WTC11 (cell line): ENCODE data around the gene NELL1. TPM values are rescaled to one million over a fixed set of nuclear protein-coding genes. Genes with fewer than 3 reads are reported as not detected.

ENCODE experiments used
- ATAC-seq: fragments of 200-7000 bp; cut with Tn5 transposase; 2 replicates; pipeline ENCODE4 v1.10.0; 2021; ENCODE audit warnings: mild to moderate bottlenecking, moderate library complexity
- CTCF ChIA-PET: fragments of 300-600 bp; sonication (Branson Sonifier 250); formaldehyde crosslinking; loops from one replicate; lab custom pipeline; 2021; ENCODE audit warnings: antibody characterized with exemption; lab: Charles Lee
- POLR2A ChIA-PET: fragments of 350-600 bp; sonication (Branson Sonifier 250); formaldehyde crosslinking; loops from one replicate; lab custom pipeline; 2021; ENCODE audit warnings: antibody characterized with exemption; lab: Charles Lee
- DNase-seq: peaks from one replicate; pipeline ENCODE4 v3.0.0; 2021; ENCODE audit warnings: low spot score
- H3K27ac Mint-ChIP-seq: 2 replicates; pipeline ENCODE4 v1.8.0; 2021; ENCODE audit warnings: mixed read lengths
- H3K27me3 Mint-ChIP-seq: 2 replicates; pipeline ENCODE4 v1.8.0; 2021; ENCODE audit warnings: low read depth, mild to moderate bottlenecking, moderate library complexity, mixed read lengths
- H3K36me3 Mint-ChIP-seq: 2 replicates; pipeline ENCODE4 v1.8.0; 2021; ENCODE audit warnings: mixed read lengths
- H3K4me1 Mint-ChIP-seq: 2 replicates; pipeline ENCODE4 v1.8.0; 2022; ENCODE audit warnings: mixed read lengths
- H3K4me3 Mint-ChIP-seq: 2 replicates; pipeline ENCODE4 v1.8.0; 2021; ENCODE audit warnings: mild to moderate bottlenecking, moderate library complexity, mixed read lengths
- H3K9me3 Mint-ChIP-seq: 2 replicates; pipeline ENCODE4 v1.8.0; 2021; ENCODE audit warnings: mixed read lengths
- NFATC4 ChIP-seq: fragments of 250-450 bp; sonication (Bioruptor Pico); IDR thresholded peaks from 2 replicates; pipeline ENCODE4 v1.9.0; 2021; ENCODE audit warnings: mild to moderate bottlenecking
- NR2C2 ChIP-seq: sonication (generic); formaldehyde crosslinking; IDR thresholded peaks from 2 replicates; pipeline ENCODE4 v1.8.0; 2022; ENCODE audit warnings: mild to moderate bottlenecking, missing genetic modification reagents
- PRRX2 ChIP-seq: fragments of 250-450 bp; sonication (Bioruptor Pico); IDR thresholded peaks from 2 replicates; pipeline ENCODE4 v1.8.0; 2021; ENCODE audit warnings: mild to moderate bottlenecking
- SMAD4 ChIP-seq: sonication (generic); formaldehyde crosslinking; IDR thresholded peaks from 2 replicates; pipeline ENCODE4 v1.8.0; 2022; ENCODE audit warnings: mild to moderate bottlenecking, missing genetic modification reagents
- SOX15 ChIP-seq: fragments of 250-450 bp; sonication (Bioruptor Pico); IDR thresholded peaks from 2 replicates; pipeline ENCODE4 v1.9.0; 2021; ENCODE audit warnings: mild to moderate bottlenecking
- TEAD1 ChIP-seq: sonication (generic); formaldehyde crosslinking; IDR thresholded peaks from 2 replicates; pipeline ENCODE4 v1.8.0; 2022; ENCODE audit warnings: mild to moderate bottlenecking, missing genetic modification reagents
- ZNF232 ChIP-seq: sonication (generic); formaldehyde crosslinking; IDR thresholded peaks from 2 replicates; pipeline ENCODE4 v1.8.0; 2022; ENCODE audit warnings: mild to moderate bottlenecking, missing genetic modification reagents
- total RNA-seq: library from RNA; stranded (reverse); gene quantifications from 3 replicates; pipeline ENCODE4 v1.2.3, GENCODE V29; 2021
- TF ChIP-seq, protein P1 (sequence below): sonication (generic); formaldehyde crosslinking; IDR thresholded peaks from 2 replicates; pipeline ENCODE4 v1.8.0; 2023; ENCODE audit warnings: missing genetic modification reagents, mild to moderate bottlenecking, borderline replicate concordance
- TF ChIP-seq, protein P2 (sequence below): fragments of 250-450 bp; sonication (Bioruptor Pico); IDR thresholded peaks from 2 replicates; pipeline ENCODE4 v1.9.0; 2021; ENCODE audit warnings: mild to moderate bottlenecking, borderline replicate concordance
- TF ChIP-seq, protein P3 (sequence below): fragments of 250-450 bp; sonication (Bioruptor Pico); IDR thresholded peaks from 2 replicates; pipeline ENCODE4 v1.9.0; 2021; ENCODE audit warnings: moderate library complexity, mild to moderate bottlenecking, inconsistent platforms, borderline replicate concordance
- TF ChIP-seq, protein P4 (sequence below): sonication (generic); formaldehyde crosslinking; IDR thresholded peaks from 2 replicates; pipeline ENCODE4 v1.8.0; 2022; ENCODE audit warnings: missing genetic modification reagents
- TF ChIP-seq, protein P5 (sequence below): sonication (generic); formaldehyde crosslinking; conservative IDR thresholded peaks from 2 replicates; pipeline ENCODE4 v1.8.1; 2022; ENCODE audit warnings: mild to moderate bottlenecking, missing genetic modification reagents
- TF ChIP-seq, protein P6 (sequence below): fragments of 250-450 bp; sonication (Bioruptor Pico); IDR thresholded peaks from 2 replicates; pipeline ENCODE4 v1.9.0; 2021; ENCODE audit warnings: mild to moderate bottlenecking
- TF ChIP-seq, protein P7 (sequence below): sonication (generic); formaldehyde crosslinking; IDR thresholded peaks from 2 replicates; pipeline ENCODE4 v1.8.0; 2022; ENCODE audit warnings: mild to moderate bottlenecking, missing genetic modification reagents
- TF ChIP-seq, protein P8 (sequence below): sonication (generic); formaldehyde crosslinking; IDR thresholded peaks from 2 replicates; pipeline ENCODE4 v1.8.0; 2022; ENCODE audit warnings: mild to moderate bottlenecking, missing genetic modification reagents
- TF ChIP-seq, protein P9 (sequence below): sonication (generic); formaldehyde crosslinking; IDR thresholded peaks from 2 replicates; pipeline ENCODE4 v1.8.1; 2023; ENCODE audit warnings: mild to moderate bottlenecking, missing genetic modification reagents

NELL1 gene
- total RNA-seq, 1 experiment from 2014 or later = 1.8 TPM

DNA sequence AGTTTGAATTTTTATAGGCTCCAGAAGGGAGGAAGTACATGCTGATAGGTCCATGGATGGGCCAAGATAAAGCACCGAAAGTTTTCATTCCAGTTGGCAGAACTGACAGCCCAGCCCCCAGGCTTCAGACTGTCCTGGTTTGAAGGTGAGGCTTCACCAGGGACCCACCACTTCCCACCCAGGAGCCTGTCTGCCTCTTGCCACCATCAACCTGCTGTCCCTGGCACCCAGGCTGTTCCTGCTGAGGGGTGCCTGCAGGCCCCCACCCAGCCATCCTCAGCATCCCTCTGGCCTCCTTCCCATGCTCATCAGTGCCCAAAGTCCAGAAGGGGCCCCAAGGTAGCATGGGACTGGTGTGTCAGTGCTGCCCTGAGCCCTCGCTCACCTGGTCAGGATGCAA, 463.9 kb downstream of the NELL1 start (continued):
- TF ChIP-seq, protein P1, sequence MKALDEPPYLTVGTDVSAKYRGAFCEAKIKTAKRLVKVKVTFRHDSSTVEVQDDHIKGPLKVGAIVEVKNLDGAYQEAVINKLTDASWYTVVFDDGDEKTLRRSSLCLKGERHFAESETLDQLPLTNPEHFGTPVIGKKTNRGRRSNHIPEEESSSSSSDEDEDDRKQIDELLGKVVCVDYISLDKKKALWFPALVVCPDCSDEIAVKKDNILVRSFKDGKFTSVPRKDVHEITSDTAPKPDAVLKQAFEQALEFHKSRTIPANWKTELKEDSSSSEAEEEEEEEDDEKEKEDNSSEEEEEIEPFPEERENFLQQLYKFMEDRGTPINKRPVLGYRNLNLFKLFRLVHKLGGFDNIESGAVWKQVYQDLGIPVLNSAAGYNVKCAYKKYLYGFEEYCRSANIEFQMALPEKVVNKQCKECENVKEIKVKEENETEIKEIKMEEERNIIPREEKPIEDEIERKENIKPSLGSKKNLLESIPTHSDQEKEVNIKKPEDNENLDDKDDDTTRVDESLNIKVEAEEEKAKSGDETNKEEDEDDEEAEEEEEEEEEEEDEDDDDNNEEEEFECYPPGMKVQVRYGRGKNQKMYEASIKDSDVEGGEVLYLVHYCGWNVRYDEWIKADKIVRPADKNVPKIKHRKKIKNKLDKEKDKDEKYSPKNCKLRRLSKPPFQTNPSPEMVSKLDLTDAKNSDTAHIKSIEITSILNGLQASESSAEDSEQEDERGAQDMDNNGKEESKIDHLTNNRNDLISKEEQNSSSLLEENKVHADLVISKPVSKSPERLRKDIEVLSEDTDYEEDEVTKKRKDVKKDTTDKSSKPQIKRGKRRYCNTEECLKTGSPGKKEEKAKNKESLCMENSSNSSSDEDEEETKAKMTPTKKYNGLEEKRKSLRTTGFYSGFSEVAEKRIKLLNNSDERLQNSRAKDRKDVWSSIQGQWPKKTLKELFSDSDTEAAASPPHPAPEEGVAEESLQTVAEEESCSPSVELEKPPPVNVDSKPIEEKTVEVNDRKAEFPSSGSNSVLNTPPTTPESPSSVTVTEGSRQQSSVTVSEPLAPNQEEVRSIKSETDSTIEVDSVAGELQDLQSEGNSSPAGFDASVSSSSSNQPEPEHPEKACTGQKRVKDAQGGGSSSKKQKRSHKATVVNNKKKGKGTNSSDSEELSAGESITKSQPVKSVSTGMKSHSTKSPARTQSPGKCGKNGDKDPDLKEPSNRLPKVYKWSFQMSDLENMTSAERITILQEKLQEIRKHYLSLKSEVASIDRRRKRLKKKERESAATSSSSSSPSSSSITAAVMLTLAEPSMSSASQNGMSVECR = no peak
- TF ChIP-seq, protein P2, sequence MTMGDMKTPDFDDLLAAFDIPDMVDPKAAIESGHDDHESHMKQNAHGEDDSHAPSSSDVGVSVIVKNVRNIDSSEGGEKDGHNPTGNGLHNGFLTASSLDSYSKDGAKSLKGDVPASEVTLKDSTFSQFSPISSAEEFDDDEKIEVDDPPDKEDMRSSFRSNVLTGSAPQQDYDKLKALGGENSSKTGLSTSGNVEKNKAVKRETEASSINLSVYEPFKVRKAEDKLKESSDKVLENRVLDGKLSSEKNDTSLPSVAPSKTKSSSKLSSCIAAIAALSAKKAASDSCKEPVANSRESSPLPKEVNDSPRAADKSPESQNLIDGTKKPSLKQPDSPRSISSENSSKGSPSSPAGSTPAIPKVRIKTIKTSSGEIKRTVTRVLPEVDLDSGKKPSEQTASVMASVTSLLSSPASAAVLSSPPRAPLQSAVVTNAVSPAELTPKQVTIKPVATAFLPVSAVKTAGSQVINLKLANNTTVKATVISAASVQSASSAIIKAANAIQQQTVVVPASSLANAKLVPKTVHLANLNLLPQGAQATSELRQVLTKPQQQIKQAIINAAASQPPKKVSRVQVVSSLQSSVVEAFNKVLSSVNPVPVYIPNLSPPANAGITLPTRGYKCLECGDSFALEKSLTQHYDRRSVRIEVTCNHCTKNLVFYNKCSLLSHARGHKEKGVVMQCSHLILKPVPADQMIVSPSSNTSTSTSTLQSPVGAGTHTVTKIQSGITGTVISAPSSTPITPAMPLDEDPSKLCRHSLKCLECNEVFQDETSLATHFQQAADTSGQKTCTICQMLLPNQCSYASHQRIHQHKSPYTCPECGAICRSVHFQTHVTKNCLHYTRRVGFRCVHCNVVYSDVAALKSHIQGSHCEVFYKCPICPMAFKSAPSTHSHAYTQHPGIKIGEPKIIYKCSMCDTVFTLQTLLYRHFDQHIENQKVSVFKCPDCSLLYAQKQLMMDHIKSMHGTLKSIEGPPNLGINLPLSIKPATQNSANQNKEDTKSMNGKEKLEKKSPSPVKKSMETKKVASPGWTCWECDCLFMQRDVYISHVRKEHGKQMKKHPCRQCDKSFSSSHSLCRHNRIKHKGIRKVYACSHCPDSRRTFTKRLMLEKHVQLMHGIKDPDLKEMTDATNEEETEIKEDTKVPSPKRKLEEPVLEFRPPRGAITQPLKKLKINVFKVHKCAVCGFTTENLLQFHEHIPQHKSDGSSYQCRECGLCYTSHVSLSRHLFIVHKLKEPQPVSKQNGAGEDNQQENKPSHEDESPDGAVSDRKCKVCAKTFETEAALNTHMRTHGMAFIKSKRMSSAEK = no peak
- no peak for TF ChIP-seq SOX15 (CRISPR knock-in tag)

DNA sequence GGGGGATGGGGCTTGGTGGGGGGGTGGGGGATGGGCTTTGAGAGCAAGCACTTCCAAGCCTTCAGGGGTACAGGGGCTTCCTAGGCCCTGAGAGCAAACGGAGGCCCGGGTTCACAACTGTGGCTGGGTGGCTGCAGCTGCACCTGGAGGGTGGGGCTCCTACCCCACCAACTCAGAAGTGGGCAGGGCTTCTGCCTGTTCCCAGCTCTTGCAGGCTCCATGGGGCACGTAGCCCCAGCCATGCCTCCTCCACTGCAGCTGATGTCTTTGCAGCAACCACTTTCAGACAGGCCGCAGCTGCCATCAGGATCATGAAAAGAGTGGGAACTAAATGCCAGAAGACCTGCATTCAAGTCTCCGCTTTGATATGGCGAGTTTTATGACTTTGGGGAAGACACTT, 464.3 kb downstream of the NELL1 start:
- Mint-ChIP-seq H3K4me1 (no peaks in the 10 kb centered on the region), H3K27ac (no peak overlapping the region), H3K4me3 (no peak overlapping the region), H3K27me3 (no peaks in the 10 kb centered on the region), H3K9me3 (no peaks in the 10 kb centered on the region), H3K36me3 (no peaks in the 10 kb centered on the region)
- ATAC-seq = no peak
- no peak for DNase-seq
- ChIA-PET POLR2A (no interaction called here), CTCF (no interaction called here)
- no peak for TF ChIP-seq PRRX2 (CRISPR knock-in tag)
- no peak for TF ChIP-seq NR2C2 (CRISPR knock-in tag)
- TF ChIP-seq, protein P3, sequence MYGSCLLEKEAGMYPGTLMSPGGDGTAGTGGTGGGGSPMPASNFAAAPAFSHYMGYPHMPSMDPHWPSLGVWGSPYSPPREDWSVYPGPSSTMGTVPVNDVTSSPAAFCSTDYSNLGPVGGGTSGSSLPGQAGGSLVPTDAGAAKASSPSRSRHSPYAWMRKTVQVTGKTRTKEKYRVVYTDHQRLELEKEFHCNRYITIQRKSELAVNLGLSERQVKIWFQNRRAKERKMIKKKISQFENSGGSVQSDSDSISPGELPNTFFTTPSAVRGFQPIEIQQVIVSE (CRISPR knock-in tag) = no peak
- TF ChIP-seq, protein P4, sequence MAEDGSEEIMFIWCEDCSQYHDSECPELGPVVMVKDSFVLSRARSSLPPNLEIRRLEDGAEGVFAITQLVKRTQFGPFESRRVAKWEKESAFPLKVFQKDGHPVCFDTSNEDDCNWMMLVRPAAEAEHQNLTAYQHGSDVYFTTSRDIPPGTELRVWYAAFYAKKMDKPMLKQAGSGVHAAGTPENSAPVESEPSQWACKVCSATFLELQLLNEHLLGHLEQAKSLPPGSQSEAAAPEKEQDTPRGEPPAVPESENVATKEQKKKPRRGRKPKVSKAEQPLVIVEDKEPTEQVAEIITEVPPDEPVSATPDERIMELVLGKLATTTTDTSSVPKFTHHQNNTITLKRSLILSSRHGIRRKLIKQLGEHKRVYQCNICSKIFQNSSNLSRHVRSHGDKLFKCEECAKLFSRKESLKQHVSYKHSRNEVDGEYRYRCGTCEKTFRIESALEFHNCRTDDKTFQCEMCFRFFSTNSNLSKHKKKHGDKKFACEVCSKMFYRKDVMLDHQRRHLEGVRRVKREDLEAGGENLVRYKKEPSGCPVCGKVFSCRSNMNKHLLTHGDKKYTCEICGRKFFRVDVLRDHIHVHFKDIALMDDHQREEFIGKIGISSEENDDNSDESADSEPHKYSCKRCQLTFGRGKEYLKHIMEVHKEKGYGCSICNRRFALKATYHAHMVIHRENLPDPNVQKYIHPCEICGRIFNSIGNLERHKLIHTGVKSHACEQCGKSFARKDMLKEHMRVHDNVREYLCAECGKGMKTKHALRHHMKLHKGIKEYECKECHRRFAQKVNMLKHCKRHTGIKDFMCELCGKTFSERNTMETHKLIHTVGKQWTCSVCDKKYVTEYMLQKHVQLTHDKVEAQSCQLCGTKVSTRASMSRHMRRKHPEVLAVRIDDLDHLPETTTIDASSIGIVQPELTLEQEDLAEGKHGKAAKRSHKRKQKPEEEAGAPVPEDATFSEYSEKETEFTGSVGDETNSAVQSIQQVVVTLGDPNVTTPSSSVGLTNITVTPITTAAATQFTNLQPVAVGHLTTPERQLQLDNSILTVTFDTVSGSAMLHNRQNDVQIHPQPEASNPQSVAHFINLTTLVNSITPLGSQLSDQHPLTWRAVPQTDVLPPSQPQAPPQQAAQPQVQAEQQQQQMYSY (CRISPR knock-in tag) = no peak
- TF ChIP-seq, protein P5, sequence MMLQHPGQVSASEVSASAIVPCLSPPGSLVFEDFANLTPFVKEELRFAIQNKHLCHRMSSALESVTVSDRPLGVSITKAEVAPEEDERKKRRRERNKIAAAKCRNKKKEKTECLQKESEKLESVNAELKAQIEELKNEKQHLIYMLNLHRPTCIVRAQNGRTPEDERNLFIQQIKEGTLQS = no peak
- TF ChIP-seq, protein P6, sequence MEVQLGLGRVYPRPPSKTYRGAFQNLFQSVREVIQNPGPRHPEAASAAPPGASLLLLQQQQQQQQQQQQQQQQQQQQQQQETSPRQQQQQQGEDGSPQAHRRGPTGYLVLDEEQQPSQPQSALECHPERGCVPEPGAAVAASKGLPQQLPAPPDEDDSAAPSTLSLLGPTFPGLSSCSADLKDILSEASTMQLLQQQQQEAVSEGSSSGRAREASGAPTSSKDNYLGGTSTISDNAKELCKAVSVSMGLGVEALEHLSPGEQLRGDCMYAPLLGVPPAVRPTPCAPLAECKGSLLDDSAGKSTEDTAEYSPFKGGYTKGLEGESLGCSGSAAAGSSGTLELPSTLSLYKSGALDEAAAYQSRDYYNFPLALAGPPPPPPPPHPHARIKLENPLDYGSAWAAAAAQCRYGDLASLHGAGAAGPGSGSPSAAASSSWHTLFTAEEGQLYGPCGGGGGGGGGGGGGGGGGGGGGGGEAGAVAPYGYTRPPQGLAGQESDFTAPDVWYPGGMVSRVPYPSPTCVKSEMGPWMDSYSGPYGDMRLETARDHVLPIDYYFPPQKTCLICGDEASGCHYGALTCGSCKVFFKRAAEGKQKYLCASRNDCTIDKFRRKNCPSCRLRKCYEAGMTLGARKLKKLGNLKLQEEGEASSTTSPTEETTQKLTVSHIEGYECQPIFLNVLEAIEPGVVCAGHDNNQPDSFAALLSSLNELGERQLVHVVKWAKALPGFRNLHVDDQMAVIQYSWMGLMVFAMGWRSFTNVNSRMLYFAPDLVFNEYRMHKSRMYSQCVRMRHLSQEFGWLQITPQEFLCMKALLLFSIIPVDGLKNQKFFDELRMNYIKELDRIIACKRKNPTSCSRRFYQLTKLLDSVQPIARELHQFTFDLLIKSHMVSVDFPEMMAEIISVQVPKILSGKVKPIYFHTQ = no peak
- no peak for TF ChIP-seq ZNF232
- TF ChIP-seq TEAD1 (CRISPR knock-in tag) = no peak
- TF ChIP-seq, protein P7, sequence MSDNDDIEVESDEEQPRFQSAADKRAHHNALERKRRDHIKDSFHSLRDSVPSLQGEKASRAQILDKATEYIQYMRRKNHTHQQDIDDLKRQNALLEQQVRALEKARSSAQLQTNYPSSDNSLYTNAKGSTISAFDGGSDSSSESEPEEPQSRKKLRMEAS (CRISPR knock-in tag) = no peak
- TF ChIP-seq NFATC4 (CRISPR knock-in tag) = no peak
- no peak for TF ChIP-seq SMAD4 (CRISPR knock-in tag)
- no peak for TF ChIP-seq SOX15 (CRISPR knock-in tag)
- TF ChIP-seq, protein P8, sequence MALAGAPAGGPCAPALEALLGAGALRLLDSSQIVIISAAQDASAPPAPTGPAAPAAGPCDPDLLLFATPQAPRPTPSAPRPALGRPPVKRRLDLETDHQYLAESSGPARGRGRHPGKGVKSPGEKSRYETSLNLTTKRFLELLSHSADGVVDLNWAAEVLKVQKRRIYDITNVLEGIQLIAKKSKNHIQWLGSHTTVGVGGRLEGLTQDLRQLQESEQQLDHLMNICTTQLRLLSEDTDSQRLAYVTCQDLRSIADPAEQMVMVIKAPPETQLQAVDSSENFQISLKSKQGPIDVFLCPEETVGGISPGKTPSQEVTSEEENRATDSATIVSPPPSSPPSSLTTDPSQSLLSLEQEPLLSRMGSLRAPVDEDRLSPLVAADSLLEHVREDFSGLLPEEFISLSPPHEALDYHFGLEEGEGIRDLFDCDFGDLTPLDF (CRISPR knock-in tag) = no peak
- TF ChIP-seq, protein P9, sequence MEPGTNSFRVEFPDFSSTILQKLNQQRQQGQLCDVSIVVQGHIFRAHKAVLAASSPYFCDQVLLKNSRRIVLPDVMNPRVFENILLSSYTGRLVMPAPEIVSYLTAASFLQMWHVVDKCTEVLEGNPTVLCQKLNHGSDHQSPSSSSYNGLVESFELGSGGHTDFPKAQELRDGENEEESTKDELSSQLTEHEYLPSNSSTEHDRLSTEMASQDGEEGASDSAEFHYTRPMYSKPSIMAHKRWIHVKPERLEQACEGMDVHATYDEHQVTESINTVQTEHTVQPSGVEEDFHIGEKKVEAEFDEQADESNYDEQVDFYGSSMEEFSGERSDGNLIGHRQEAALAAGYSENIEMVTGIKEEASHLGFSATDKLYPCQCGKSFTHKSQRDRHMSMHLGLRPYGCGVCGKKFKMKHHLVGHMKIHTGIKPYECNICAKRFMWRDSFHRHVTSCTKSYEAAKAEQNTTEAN (CRISPR knock-in tag) = no peak
